ENCODE data around the gene LDLRAD1.

LDLRAD1 gene, protein sequence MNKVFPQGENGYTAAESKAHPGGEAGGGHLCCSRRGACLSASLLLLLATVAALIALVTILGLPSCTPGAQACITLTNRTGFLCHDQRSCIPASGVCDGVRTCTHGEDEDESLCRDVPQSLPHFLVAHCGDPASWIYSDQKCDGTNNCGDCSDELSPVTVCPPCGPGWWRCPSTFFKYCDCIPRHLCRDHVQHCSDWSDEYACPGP

GRCh38 chr1:54017979-54018378 lies at the start of gene LDLRAD1:
TSS of gene LDLRAD1 (minus strand) at chr1:54018186. CDS start at chr1:54018112, 74 bp downstream.
- H3K9ac ChIP-seq, result no peak within 1 kb of the TSS
- no peaks in the 10 kb centered on the region for H3K79me2 ChIP-seq (ENCODE audit: insufficient read depth, low read depth)
- no peaks in the 10 kb centered on the region for H3K4me1 ChIP-seq (ENCODE audit: low read depth, poor library complexity, severe bottlenecking)
- no peaks in the 10 kb centered on the region for H3K27me3 ChIP-seq (ENCODE audit: insufficient read depth, low read depth)
- H4K20me1 ChIP-seq (ENCODE audit: insufficient read depth), result no peaks in the 10 kb centered on the region
- TF ChIP-seq, protein P1, sequence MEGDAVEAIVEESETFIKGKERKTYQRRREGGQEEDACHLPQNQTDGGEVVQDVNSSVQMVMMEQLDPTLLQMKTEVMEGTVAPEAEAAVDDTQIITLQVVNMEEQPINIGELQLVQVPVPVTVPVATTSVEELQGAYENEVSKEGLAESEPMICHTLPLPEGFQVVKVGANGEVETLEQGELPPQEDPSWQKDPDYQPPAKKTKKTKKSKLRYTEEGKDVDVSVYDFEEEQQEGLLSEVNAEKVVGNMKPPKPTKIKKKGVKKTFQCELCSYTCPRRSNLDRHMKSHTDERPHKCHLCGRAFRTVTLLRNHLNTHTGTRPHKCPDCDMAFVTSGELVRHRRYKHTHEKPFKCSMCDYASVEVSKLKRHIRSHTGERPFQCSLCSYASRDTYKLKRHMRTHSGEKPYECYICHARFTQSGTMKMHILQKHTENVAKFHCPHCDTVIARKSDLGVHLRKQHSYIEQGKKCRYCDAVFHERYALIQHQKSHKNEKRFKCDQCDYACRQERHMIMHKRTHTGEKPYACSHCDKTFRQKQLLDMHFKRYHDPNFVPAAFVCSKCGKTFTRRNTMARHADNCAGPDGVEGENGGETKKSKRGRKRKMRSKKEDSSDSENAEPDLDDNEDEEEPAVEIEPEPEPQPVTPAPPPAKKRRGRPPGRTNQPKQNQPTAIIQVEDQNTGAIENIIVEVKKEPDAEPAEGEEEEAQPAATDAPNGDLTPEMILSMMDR (conservative IDR thresholded peaks at IDR 0.05; ENCODE audit: low read depth, low read length), result no peak
- H3K4me2 ChIP-seq, result no peak within 1 kb of the TSS
- H3K36me3 ChIP-seq (ENCODE audit: insufficient read depth), result no peaks in the 10 kb centered on the region
- H2AFZ ChIP-seq (ENCODE audit: low read depth), result no peak within 1 kb of the TSS
- H3K4me3 ChIP-seq (IDR thresholded peaks at IDR 0.05; ENCODE audit: insufficient read depth, low read depth, low read length), result no peak within 1 kb of the TSS
- no peak within 1 kb of the TSS for H3K27ac ChIP-seq

GRCh38 chr1:54064299-54064698 lies 46.3 kb upstream of the LDLRAD1 start:
- Histone ChIP-seq H3K79me2 (ENCODE audit: insufficient read depth, low read depth) (no peaks in the 10 kb centered on the region), H3K9ac (no peak overlapping the region), H3K27ac (no peak overlapping the region), H3K36me3 (ENCODE audit: insufficient read depth) (no peaks in the 10 kb centered on the region), H3K4me1 (ENCODE audit: low read depth, poor library complexity, severe bottlenecking) (no peaks in the 10 kb centered on the region), H3K4me2 (no peak overlapping the region), H4K20me1 (ENCODE audit: insufficient read depth) (no peaks in the 10 kb centered on the region), H3K27me3 (ENCODE audit: insufficient read depth, low read depth) (no peaks in the 10 kb centered on the region), H2AFZ (ENCODE audit: low read depth) (no peak overlapping the region), H3K4me3 (IDR thresholded peaks at IDR 0.05; ENCODE audit: insufficient read depth, low read depth, low read length) (no peak overlapping the region)
- TF ChIP-seq, protein P1 (conservative IDR thresholded peaks at IDR 0.05; ENCODE audit: low read depth, low read length), result no peak

DNA sequence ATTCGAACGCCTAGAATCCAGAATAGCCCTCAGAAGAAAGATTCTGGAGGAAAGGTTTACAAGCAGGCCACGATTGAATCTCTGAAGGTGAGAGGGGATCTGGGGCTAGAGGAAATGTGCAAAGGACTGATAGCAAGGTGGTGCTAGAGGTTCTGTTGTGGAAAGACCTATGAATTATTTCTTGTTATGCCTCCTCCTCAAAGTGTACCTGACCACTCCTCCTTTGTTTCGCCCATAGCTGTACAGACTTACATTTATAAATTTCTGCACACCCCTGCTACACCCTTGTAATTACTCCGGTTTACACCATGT lies 36.4 kb upstream of the LDLRAD1 start:
- Histone ChIP-seq H3K36me3 (ENCODE audit: insufficient read depth) (no peaks in the 10 kb centered on the region), H3K4me3 (IDR thresholded peaks at IDR 0.05; ENCODE audit: insufficient read depth, low read depth, low read length) (peak overlapping the region; percentile 85), H4K20me1 (ENCODE audit: insufficient read depth) (no peaks in the 10 kb centered on the region), H2AFZ (ENCODE audit: low read depth) (peak overlapping the region; percentile 80), H3K9ac (peak overlapping the region; percentile 86; the same call in 1 of the 2 replicates), H3K4me1 (ENCODE audit: low read depth, poor library complexity, severe bottlenecking) (peaks cover 21% of the 10 kb centered on the region), H3K79me2 (ENCODE audit: insufficient read depth, low read depth) (peaks cover 34% of the 10 kb centered on the region), H3K27me3 (ENCODE audit: insufficient read depth, low read depth) (no peaks in the 10 kb centered on the region), H3K27ac (peak overlapping the region; percentile 67; the same call in 1 of the 2 replicates), H3K4me2 (peak overlapping the region; percentile 59)
- TF ChIP-seq, protein P1 (conservative IDR thresholded peaks at IDR 0.05; ENCODE audit: low read depth, low read length), result no peak

DNA sequence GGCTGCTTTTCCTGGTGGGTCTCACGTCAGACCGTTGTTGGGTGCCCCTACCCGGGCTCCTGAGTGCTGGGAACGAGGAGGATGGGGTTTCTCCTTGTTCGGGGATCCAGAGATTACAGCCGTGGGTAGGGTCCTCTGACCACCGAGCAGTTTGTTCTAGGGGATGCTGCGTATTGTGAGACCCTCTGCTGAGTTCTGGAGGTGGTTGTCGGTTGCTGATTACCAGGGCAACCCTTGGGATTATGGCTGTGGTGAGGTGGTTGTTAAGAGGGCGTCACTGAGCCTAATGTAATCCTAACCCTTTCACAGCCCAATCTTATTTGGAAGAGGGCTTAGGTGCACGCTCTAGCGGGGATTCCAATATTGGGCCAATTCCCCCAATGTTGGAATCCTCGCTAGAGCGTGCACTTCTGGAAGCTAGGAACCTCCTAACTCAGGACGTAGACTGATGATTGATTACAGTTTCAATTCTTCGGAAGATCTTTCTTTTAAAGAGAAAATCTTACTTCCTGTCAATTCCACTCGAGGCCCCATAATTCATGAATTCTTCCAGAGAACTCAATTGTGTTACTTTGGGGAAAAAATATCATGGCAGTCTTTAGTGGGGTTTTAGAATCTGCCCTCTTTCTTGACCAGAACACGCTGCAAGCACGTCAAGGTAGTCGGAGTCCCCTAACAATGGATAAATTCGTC lies 35.9 kb upstream of the LDLRAD1 start:
- H3K27me3 ChIP-seq (ENCODE audit: insufficient read depth, low read depth), result no peaks in the 10 kb centered on the region
- peak overlapping the region; percentile 93 for H3K4me3 ChIP-seq (IDR thresholded peaks at IDR 0.05; ENCODE audit: insufficient read depth, low read depth, low read length)
- peak overlapping the region; percentile 86 for H3K9ac ChIP-seq
- peaks cover 39% of the 10 kb centered on the region for H3K79me2 ChIP-seq (ENCODE audit: insufficient read depth, low read depth)
- peak overlapping the region; percentile 80 for H2AFZ ChIP-seq (ENCODE audit: low read depth)
- H3K27ac ChIP-seq, result peak overlapping the region; percentile 67
- H4K20me1 ChIP-seq (ENCODE audit: insufficient read depth), result no peaks in the 10 kb centered on the region
- peak overlapping the region; percentile 59 for H3K4me2 ChIP-seq
- no peaks in the 10 kb centered on the region for H3K36me3 ChIP-seq (ENCODE audit: insufficient read depth)
- TF ChIP-seq, protein P1 (conservative IDR thresholded peaks at IDR 0.05; ENCODE audit: low read depth, low read length), result no peak
- peaks cover 23% of the 10 kb centered on the region for H3K4me1 ChIP-seq (ENCODE audit: low read depth, poor library complexity, severe bottlenecking)
